ENCODE data around the gene OTOGL.

OTOGL gene

GRCh38 chr12:80157645-80158044, 58.3 kb downstream of the OTOGL start:
- Histone ChIP-seq H3K4me3 (ENCODE audit: low read depth in 1 of 5, low read length in 5 of 5) (no peak overlapping the region), H3K27ac (ENCODE audit: low read depth, low read length) (no peak overlapping the region), H3K27me3 (ENCODE audit: control insufficient read depth in 5 of 5, insufficient read depth in 4 of 5, low read length in 5 of 5) (no peaks in the 10 kb centered on the region), H3K36me3 (ENCODE audit: control insufficient read depth in 5 of 5, insufficient read depth in 5 of 5, low read length in 5 of 5) (no peaks in the 10 kb centered on the region), H3K9ac (ENCODE audit: low read length in 5 of 5) (no peak overlapping the region), H3K9me3 (ENCODE audit: control insufficient read depth in 5 of 5, low read length in 5 of 5) (no peaks in the 10 kb centered on the region), H3K4me1 (ENCODE audit: control insufficient read depth in 5 of 5, insufficient read depth in 5 of 5, low read length in 5 of 5) (no peaks in the 10 kb centered on the region)

DNA sequence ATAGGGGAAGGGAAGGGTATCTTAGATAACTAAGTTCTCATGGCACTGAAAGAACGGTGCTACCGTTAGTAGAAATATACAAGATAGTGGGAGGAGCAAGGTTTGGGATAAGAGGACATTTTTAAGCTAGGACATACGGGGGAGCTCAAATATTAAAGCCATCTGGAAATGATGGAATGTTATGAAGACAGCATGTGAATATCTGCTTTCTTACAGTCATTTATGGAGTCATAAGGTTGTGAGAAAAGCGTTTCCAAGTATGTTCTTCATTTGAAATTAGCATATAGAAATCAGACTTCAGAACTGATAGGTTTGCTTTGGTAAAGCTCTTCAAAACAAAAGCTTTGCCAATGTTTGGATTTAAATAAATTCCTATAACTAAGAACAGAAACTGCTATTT, 62.3 kb downstream of the OTOGL start:
- H3K4me3 ChIP-seq (ENCODE audit: low read depth in 1 of 5, low read length in 5 of 5): no peak overlapping the region
- H3K9ac ChIP-seq (ENCODE audit: low read length in 5 of 5): no peak overlapping the region
- no peaks in the 10 kb centered on the region for H3K36me3 ChIP-seq (ENCODE audit: control insufficient read depth in 5 of 5, insufficient read depth in 5 of 5, low read length in 5 of 5)
- H3K4me1 ChIP-seq (ENCODE audit: control insufficient read depth in 5 of 5, insufficient read depth in 5 of 5, low read length in 5 of 5): no peaks in the 10 kb centered on the region
- peaks cover 0 to 2% (median 0%) of the 10 kb centered on the region in 5 donors for H3K9me3 ChIP-seq (ENCODE audit: control insufficient read depth in 5 of 5, low read length in 5 of 5)
- H3K27me3 ChIP-seq (ENCODE audit: control insufficient read depth in 5 of 5, insufficient read depth in 4 of 5, low read length in 5 of 5): no peaks in the 10 kb centered on the region
- no peak overlapping the region for H3K27ac ChIP-seq (ENCODE audit: low read depth, low read length)

DNA sequence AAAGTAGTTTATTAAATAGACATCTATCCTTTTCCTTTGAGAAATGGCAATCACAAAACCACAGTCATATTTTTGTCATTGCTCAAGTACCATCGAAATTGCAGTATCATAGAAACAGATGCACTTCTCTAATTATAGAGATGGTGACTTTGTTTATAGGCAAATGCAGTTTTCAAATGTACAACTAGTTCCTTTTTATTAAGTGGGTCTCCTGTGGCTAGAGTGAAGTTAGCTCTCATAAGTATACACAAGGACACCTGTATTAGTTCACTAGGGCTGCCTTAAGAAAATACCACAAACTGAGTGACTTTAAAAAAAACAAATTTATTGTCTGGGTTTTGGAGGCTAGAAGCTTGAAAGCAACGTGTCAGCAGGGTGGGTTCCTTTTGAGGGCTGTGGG, 62.8 kb downstream of the OTOGL start:
- no peaks in the 10 kb centered on the region for H3K36me3 ChIP-seq (ENCODE audit: control insufficient read depth in 5 of 5, insufficient read depth in 5 of 5, low read length in 5 of 5)
- H3K4me3 ChIP-seq (ENCODE audit: low read depth in 1 of 5, low read length in 5 of 5): no peak overlapping the region
- H3K4me1 ChIP-seq (ENCODE audit: control insufficient read depth in 5 of 5, insufficient read depth in 5 of 5, low read length in 5 of 5): no peaks in the 10 kb centered on the region
- peaks cover 0 to 2% (median 0%) of the 10 kb centered on the region in 5 donors for H3K9me3 ChIP-seq (ENCODE audit: control insufficient read depth in 5 of 5, low read length in 5 of 5)
- no peak overlapping the region for H3K9ac ChIP-seq (ENCODE audit: low read length in 5 of 5)
- H3K27me3 ChIP-seq (ENCODE audit: control insufficient read depth in 5 of 5, insufficient read depth in 4 of 5, low read length in 5 of 5): no peaks in the 10 kb centered on the region
- no peak overlapping the region for H3K27ac ChIP-seq (ENCODE audit: low read depth, low read length)

- H3K27ac ChIP-seq (ENCODE audit: low read depth, low read length): no peak overlapping the region
- H3K27me3 ChIP-seq (ENCODE audit: control insufficient read depth in 5 of 5, insufficient read depth in 4 of 5, low read length in 5 of 5): no peaks in the 10 kb centered on the region
- no peaks in the 10 kb centered on the region for H3K4me1 ChIP-seq (ENCODE audit: control insufficient read depth in 5 of 5, insufficient read depth in 5 of 5, low read length in 5 of 5)
- peaks cover 0 to 2% (median 0%) of the 10 kb centered on the region in 5 donors for H3K9me3 ChIP-seq (ENCODE audit: control insufficient read depth in 5 of 5, low read length in 5 of 5)
- H3K4me3 ChIP-seq (ENCODE audit: low read depth in 1 of 5, low read length in 5 of 5): no peak overlapping the region
- H3K36me3 ChIP-seq (ENCODE audit: control insufficient read depth in 5 of 5, insufficient read depth in 5 of 5, low read length in 5 of 5): no peaks in the 10 kb centered on the region
- H3K9ac ChIP-seq (ENCODE audit: low read length in 5 of 5): no peak overlapping the region
These were observed 66.4 kb downstream of the OTOGL start for GRCh38 chr12:80165746-80166145.

- H3K4me1 ChIP-seq (ENCODE audit: control insufficient read depth in 5 of 5, insufficient read depth in 5 of 5, low read length in 5 of 5): no peaks in the 10 kb centered on the region
- H3K27ac ChIP-seq (ENCODE audit: low read depth, low read length): no peak overlapping the region
- H3K9me3 ChIP-seq (ENCODE audit: control insufficient read depth in 5 of 5, low read length in 5 of 5): peaks cover 0 to 2% (median 0%) of the 10 kb centered on the region in 5 donors
- H3K4me3 ChIP-seq (ENCODE audit: low read depth in 1 of 5, low read length in 5 of 5): no peak overlapping the region
- no peaks in the 10 kb centered on the region for H3K36me3 ChIP-seq (ENCODE audit: control insufficient read depth in 5 of 5, insufficient read depth in 5 of 5, low read length in 5 of 5)
- H3K27me3 ChIP-seq (ENCODE audit: control insufficient read depth in 5 of 5, insufficient read depth in 4 of 5, low read length in 5 of 5): no peaks in the 10 kb centered on the region
- no peak overlapping the region for H3K9ac ChIP-seq (ENCODE audit: low read length in 5 of 5)
These were observed 67.4 kb downstream of the OTOGL start for GRCh38 chr12:80166751-80167150.

DNA sequence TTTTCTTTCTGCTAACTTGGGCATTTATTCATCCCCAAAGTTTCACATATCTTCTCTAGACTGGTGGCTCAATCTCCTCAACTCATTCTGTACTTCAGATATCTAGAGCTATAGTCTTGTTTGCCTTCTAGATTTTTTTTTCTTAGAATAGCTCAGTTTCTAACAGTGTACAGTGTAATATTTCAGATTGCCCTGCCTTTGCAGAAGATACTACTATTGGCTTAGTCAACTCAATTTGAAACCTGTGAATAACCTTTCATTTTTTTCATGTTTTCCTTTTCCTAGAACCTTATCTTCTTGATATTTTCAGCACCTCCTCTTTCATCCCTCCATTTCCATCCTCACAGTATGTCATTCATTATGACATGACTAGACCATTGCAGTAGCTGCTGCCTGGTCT, 69.6 kb downstream of the OTOGL start:
- H3K27ac ChIP-seq (ENCODE audit: low read depth, low read length): no peak overlapping the region
- H3K9ac ChIP-seq (ENCODE audit: low read length in 5 of 5): no peak overlapping the region
- no peaks in the 10 kb centered on the region for H3K36me3 ChIP-seq (ENCODE audit: control insufficient read depth in 5 of 5, insufficient read depth in 5 of 5, low read length in 5 of 5)
- no peak overlapping the region for H3K4me3 ChIP-seq (ENCODE audit: low read depth in 1 of 5, low read length in 5 of 5)
- no peaks in the 10 kb centered on the region for H3K9me3 ChIP-seq (ENCODE audit: control insufficient read depth in 5 of 5, low read length in 5 of 5)
- no peaks in the 10 kb centered on the region for H3K27me3 ChIP-seq (ENCODE audit: control insufficient read depth in 5 of 5, insufficient read depth in 4 of 5, low read length in 5 of 5)
- H3K4me1 ChIP-seq (ENCODE audit: control insufficient read depth in 5 of 5, insufficient read depth in 5 of 5, low read length in 5 of 5): no peaks in the 10 kb centered on the region

DNA sequence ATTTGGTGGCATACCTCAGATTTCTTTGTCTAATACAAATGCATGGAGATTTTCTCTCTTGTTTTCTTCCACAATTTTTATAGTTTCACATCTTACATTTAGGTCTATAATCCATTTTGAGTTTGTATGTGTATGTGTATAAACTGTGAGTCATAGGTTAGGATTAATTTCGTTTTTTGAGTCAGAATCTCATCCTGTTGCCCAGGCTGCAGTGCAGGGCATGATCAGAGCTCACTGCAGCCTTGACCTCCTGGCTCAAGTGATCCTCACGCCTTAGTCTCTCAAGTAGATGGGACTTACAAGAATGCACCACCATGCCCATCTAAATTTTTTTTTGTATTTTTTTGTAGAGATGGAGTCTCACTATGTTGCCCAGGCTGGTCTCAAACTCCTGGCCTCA, 71.6 kb downstream of the OTOGL start:
- Histone ChIP-seq H3K9ac (ENCODE audit: low read length in 5 of 5) (no peak overlapping the region), H3K27me3 (ENCODE audit: control insufficient read depth in 5 of 5, insufficient read depth in 4 of 5, low read length in 5 of 5) (no peaks in the 10 kb centered on the region), H3K4me1 (ENCODE audit: control insufficient read depth in 5 of 5, insufficient read depth in 5 of 5, low read length in 5 of 5) (no peaks in the 10 kb centered on the region), H3K36me3 (ENCODE audit: control insufficient read depth in 5 of 5, insufficient read depth in 5 of 5, low read length in 5 of 5) (no peaks in the 10 kb centered on the region), H3K9me3 (ENCODE audit: control insufficient read depth in 5 of 5, low read length in 5 of 5) (no peaks in the 10 kb centered on the region), H3K4me3 (ENCODE audit: low read depth in 1 of 5, low read length in 5 of 5) (no peak overlapping the region), H3K27ac (ENCODE audit: low read depth, low read length) (no peak overlapping the region)

DNA sequence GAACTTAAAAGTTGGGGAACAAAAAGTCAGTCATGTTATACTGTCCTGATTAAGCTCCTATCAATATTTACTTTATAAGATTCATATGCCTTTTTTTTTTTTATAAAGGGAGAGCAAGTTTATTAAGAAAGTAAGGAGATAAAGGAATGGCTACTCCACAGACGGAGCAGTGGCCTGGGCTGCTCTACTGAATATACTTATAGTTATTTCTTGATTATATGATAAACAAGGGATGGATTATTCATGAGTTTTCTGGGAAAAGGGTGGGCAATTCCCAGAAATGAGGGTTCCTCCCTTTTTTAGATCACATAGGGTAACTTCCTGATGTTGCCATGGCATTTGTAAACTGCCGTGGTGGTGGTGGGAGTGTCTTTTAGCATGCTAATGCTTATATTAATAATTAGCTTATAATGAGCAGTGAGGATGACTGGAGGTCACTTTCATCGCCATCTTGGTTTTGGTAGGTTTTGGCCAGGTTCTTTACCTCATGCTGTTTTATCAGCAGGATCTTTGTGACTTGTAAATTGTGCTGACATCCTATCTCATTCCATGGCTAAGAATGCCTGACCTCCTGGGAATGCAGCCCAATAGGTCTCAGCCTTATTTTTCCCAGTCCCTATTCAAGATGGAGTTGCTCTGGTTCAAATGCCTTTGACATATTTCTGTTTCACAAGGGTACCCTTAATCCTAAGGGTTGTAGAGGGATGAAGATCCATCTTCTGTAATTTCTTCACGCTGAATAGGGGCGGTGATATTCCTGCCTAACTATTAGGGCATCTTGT, 73.9 kb downstream of the OTOGL start:
- Histone ChIP-seq H3K4me3 (ENCODE audit: low read depth in 1 of 5, low read length in 5 of 5) (no peak overlapping the region), H3K4me1 (ENCODE audit: control insufficient read depth in 5 of 5, insufficient read depth in 5 of 5, low read length in 5 of 5) (no peaks in the 10 kb centered on the region), H3K27ac (ENCODE audit: low read depth, low read length) (no peak overlapping the region), H3K9me3 (ENCODE audit: control insufficient read depth in 5 of 5, low read length in 5 of 5) (no peaks in the 10 kb centered on the region), H3K27me3 (ENCODE audit: control insufficient read depth in 5 of 5, insufficient read depth in 4 of 5, low read length in 5 of 5) (no peaks in the 10 kb centered on the region), H3K9ac (ENCODE audit: low read length in 5 of 5) (no peak overlapping the region), H3K36me3 (ENCODE audit: control insufficient read depth in 5 of 5, insufficient read depth in 5 of 5, low read length in 5 of 5) (no peaks in the 10 kb centered on the region)

DNA sequence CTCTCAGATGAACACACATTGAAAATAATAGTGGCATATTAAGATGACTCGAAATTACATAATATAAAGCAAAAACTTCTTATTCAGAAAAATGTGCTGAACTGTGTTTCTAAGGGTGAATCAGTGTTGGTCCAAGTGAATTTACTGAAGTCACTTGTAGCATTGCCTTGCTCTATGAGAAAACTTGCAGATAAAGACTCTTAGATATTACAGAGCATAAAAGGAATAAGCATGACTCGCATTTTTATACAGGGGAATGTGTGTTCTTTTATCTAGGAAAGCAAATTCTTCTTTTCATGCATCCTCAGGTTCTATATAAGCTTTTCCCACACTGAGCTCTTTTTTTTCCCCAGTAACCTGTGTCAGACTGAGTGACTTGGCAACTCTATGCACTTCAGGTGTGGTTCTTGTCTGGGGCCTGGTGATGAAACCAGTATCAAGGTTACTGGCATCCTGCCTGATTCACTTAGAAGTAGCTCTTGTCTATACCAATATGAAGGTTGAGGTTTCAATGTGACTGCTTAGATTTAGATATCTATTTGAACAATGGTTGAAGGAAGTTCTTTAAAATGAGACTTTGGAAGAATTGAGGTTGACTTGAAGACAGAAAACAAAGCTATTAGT, 76.1 kb downstream of the OTOGL start:
- Histone ChIP-seq H3K36me3 (ENCODE audit: control insufficient read depth in 5 of 5, insufficient read depth in 5 of 5, low read length in 5 of 5) (no peaks in the 10 kb centered on the region), H3K27me3 (ENCODE audit: control insufficient read depth in 5 of 5, insufficient read depth in 4 of 5, low read length in 5 of 5) (no peaks in the 10 kb centered on the region), H3K27ac (ENCODE audit: low read depth, low read length) (no peak overlapping the region), H3K9me3 (ENCODE audit: control insufficient read depth in 5 of 5, low read length in 5 of 5) (no peaks in the 10 kb centered on the region), H3K9ac (ENCODE audit: low read length in 5 of 5) (no peak overlapping the region), H3K4me1 (ENCODE audit: control insufficient read depth in 5 of 5, insufficient read depth in 5 of 5, low read length in 5 of 5) (no peaks in the 10 kb centered on the region), H3K4me3 (ENCODE audit: low read depth in 1 of 5, low read length in 5 of 5) (no peak overlapping the region)

DNA sequence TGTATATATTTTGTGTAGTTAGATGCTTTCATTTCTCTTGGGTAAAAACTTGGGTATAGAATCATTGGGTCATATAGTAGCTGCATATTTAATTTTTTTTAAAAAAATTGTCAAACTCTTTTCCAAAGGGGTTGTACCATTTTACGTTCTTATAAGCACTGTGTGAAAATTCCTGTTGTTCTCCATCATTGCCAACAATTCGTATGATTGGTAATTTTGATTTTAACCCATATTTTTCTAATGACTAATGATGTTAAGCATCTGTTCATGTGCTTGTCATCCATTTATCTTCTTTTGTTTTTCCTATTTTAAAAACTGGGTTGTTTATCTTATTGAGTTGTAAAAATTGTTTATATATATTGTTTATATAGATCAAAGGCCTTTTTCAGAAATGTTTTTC, 77.4 kb downstream of the OTOGL start:
- Histone ChIP-seq H3K36me3 (ENCODE audit: control insufficient read depth in 5 of 5, insufficient read depth in 5 of 5, low read length in 5 of 5) (no peaks in the 10 kb centered on the region), H3K27me3 (ENCODE audit: control insufficient read depth in 5 of 5, insufficient read depth in 4 of 5, low read length in 5 of 5) (no peaks in the 10 kb centered on the region), H3K9me3 (ENCODE audit: control insufficient read depth in 5 of 5, low read length in 5 of 5) (no peaks in the 10 kb centered on the region), H3K9ac (ENCODE audit: low read length in 5 of 5) (no peak overlapping the region), H3K4me1 (ENCODE audit: control insufficient read depth in 5 of 5, insufficient read depth in 5 of 5, low read length in 5 of 5) (no peaks in the 10 kb centered on the region), H3K4me3 (ENCODE audit: low read depth in 1 of 5, low read length in 5 of 5) (no peak overlapping the region), H3K27ac (ENCODE audit: low read depth, low read length) (no peak overlapping the region)
